ENCODE measurements around the gene APPBP2.

DNA sequence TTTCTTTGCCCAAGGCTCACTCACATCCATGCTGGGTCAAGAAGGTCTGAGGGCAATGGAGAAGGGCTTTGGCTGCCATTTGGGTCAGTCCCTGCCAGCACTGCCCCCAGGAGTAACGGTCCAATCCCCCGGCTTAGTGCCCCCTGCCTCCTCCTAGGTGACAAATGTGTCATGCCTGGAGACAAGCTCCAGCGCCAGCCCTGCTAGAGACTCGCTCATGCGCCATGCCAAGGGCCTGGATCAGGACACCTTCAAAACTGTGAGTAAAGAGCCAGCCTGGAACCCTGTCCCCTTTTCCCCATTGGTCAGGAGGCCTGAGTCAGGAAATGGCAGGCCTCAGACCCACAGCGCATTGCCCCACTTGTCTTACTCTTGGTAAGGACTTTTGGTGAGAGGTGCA lies 100.4 kb downstream of the APPBP2 start:
- TF ChIP-seq SP1 (IDR thresholded peaks at IDR 0.05; ENCODE audit: low read depth, low read length), result no peak
- no peak for TF ChIP-seq RNF2 (IDR thresholded peaks at IDR 0.05; ENCODE audit: borderline replicate concordance, low read depth, low read length, missing control alignments, poor library complexity, severe bottlenecking)
- TF ChIP-seq, protein P1, sequence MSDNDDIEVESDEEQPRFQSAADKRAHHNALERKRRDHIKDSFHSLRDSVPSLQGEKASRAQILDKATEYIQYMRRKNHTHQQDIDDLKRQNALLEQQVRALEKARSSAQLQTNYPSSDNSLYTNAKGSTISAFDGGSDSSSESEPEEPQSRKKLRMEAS (IDR thresholded peaks at IDR 0.05), result no peak
- no peak for TF ChIP-seq RAD21 (IDR thresholded peaks at IDR 0.05 in 1 of 2, conservative IDR thresholded peaks at IDR 0.05 in 1 of 2; ENCODE audit: low read depth in 2 of 2, low read length in 2 of 2)
- TF ChIP-seq, protein P2, sequence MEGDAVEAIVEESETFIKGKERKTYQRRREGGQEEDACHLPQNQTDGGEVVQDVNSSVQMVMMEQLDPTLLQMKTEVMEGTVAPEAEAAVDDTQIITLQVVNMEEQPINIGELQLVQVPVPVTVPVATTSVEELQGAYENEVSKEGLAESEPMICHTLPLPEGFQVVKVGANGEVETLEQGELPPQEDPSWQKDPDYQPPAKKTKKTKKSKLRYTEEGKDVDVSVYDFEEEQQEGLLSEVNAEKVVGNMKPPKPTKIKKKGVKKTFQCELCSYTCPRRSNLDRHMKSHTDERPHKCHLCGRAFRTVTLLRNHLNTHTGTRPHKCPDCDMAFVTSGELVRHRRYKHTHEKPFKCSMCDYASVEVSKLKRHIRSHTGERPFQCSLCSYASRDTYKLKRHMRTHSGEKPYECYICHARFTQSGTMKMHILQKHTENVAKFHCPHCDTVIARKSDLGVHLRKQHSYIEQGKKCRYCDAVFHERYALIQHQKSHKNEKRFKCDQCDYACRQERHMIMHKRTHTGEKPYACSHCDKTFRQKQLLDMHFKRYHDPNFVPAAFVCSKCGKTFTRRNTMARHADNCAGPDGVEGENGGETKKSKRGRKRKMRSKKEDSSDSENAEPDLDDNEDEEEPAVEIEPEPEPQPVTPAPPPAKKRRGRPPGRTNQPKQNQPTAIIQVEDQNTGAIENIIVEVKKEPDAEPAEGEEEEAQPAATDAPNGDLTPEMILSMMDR (IDR thresholded peaks at IDR 0.05; ENCODE audit: control extremely low read depth in 1 of 3, insufficient read depth in 1 of 3, low read depth in 1 of 3, low read length in 3 of 3), result no peak
- TF ChIP-seq POLR2AphosphoS5 (IDR thresholded peaks at IDR 0.05; ENCODE audit: low read depth, low read length), result no peak
- TF ChIP-seq, protein P3, sequence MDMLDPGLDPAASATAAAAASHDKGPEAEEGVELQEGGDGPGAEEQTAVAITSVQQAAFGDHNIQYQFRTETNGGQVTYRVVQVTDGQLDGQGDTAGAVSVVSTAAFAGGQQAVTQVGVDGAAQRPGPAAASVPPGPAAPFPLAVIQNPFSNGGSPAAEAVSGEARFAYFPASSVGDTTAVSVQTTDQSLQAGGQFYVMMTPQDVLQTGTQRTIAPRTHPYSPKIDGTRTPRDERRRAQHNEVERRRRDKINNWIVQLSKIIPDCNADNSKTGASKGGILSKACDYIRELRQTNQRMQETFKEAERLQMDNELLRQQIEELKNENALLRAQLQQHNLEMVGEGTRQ (IDR thresholded peaks at IDR 0.05; ENCODE audit: low read length), result no peak
- no peak for TF ChIP-seq JUND (IDR thresholded peaks at IDR 0.05; ENCODE audit: low read length)

All from H1 (cell line).